Anterior cingulate cortex (tissue), 58 donors: ENCODE data around the gene TUBG1.
A peak's percentile ranks its signal among the peaks of the same experiment; 100 is the strongest.

Experiments
- DNase-seq, 58 donors: peaks; one replicate each; lab custom pipeline; 2025; lab: John Stamatoyannopoulos, UW

The TUBG1 gene

GRCh38 chr17:42578282-42578869 lies 31.1 kb upstream of the TUBG1 start:
- peak in 49 of 58 donors; percentile 9 to 77 (median 34) for DNase-seq

DNA sequence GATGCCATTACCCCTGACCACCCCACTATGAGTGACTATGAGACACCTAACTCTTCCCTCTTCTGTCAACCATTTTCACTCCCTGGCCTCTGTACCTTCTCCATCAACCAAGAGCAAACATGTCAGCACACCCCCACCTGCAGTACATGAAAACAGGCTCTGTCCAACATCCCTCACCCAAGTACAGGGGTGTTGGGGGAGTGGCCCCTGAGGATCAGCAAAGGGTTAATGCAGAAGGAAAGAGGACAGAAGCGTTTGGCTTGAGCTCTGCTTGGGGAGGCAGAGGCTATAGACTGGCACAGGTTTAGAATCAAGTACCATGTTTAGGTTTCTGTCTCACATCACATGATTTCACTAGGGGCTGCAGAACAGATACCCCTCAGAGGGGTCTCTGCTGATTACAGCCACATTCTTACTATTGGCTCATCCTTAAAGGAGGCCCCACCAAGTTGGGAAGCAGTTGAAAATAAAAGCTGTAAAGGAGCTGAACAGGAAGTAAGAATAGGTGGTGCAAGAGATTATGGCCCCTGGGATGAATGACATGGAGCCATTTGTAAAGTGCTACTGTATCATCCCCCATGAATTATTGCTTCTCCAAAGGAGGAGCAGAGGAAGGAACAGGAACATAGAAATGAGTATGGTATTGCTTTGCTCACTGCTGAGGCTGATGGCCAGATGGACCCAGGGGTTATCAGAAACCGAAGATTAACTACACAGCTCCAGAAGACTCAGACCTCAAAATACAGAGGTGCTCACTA lies 29.5 kb upstream of the TUBG1 start:
- no peak for DNase-seq

DNA sequence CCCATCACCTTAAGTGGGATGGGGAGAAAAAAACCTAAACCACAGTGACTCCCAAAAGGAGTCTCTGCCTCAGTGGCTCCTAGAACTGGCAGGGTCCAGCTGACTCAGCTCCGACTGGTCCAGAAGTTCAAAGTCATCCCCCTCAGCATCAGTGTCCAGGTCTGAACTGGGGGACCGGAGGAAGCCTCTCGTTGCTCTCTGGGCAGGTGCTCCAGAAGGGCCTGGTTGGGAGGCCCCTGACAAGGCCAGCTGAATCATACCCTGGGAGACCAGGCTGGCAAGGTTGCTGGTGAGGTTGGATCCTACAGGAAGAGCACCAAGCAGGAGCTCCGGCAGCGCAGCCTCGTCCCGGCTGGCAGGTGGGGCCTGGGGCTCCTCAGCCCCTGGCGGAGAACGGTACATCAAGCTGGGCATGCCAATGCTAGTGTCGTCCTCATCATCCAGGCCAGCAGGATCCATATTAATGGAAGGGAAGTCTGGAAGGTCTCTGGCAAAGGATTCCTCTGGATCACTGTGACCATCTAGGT lies 27.7 kb upstream of the TUBG1 start:
- no peak for DNase-seq

GRCh38 chr17:42584880-42585279 lies 24.6 kb upstream of the TUBG1 start:
- DNase-seq = no peak

DNA sequence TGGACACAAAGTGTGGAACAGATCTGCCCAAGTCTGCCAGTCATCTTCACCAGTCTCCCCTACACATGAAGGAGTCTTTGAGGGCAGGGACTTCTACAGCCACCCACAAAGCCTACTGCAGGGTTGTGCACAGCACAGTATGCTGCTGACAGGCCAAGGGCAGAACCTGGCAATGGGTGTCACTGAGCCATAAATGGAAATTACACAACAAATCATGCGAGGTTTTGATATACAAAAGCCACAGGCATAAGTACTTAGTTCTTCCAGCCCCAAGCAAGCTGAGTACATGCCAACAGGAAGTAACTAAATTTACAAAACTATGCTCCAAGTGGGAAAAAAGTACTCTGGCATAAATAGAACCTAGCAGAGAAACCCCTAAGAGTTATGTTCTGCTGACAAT lies 24.1 kb upstream of the TUBG1 start:
- DNase-seq = no peak

GRCh38 chr17:42586514-42587230 lies 22.8 kb upstream of the TUBG1 start:
- DNase-seq = no peak

GRCh38 chr17:42590886-42591285 lies 18.6 kb upstream of the TUBG1 start:
- DNase-seq = no peak

- DNase-seq = no peak
Observed at GRCh38 chr17:42591411-42591810, 18.1 kb upstream of the TUBG1 start.

DNA sequence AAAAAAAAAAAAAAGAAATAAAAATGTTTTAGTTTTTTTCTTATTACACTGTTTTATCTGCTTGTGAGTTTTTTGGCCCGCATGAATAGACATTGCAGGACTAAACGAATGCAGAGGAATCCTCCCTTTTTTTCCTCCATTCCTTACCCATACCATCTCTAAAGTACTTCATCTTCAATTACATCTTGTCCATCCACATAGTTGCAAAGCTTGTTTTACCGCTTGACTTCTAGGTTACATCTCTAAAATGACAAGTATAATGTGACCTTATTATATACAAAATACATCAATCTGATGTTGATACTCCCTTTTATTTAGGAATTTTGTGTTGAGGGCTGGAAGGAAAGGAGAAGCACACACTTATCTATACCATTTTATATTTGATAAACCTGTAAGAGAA lies 13.1 kb upstream of the TUBG1 start:
- DNase-seq = no peak

- DNase-seq = peak in 20 of 58 donors; percentile 2 to 33 (median 8)
Observed at GRCh38 chr17:42598905-42599304, 10.6 kb upstream of the TUBG1 start.

- no peak for DNase-seq
Observed at GRCh38 chr17:42603318-42603717, 6.2 kb upstream of the TUBG1 start.

DNA sequence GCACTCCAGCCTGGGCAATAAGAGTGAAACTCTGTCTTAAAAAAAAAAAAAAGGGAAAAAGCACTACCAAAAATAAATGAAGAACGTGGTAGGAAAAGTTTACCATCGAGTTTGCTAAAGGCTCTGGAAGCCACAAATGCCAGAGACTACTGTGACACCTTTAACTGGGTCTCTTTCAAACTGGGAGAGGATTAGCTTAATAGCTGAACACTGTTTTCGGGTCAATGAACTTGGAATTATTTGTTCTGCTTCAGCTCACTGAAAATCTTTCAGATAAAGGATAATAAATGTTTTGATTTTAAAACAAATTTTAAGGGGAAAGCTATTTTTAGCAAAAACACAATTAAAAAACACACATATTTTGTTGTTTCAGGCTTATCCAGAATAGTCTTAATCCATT lies 1.7 kb upstream of the TUBG1 start:
- DNase-seq = no peak

GRCh38 chr17:42608305-42609181 lies 940 bp upstream of the TUBG1 start:
- peak in 6 of 58 donors; percentile 20 to 58 (median 50) for DNase-seq

GRCh38 chr17:42609814-42610801 lies 625 bp downstream of the TUBG1 start:
- DNase-seq = peak in 14 of 58 donors; percentile 28 to 74 (median 46)

DNA sequence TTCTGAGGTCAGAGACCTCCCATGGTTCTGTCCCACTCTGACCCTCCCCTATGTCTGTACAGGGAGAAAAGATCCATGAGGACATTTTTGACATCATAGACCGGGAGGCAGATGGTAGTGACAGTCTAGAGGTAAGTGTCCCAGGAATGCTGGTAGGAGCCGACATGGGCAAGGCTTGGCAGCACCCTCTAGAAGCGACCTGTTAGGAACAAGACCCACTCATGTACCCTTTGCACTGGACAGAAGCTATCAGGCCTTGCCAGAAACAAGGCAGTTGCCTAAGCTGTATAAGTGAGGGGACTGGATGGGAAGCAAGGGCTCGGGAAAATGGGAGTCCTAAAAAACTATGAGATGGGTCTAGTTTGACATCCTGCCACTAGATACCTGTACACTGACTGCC lies 2.5 kb downstream of the TUBG1 start:
- DNase-seq = no peak

DNA sequence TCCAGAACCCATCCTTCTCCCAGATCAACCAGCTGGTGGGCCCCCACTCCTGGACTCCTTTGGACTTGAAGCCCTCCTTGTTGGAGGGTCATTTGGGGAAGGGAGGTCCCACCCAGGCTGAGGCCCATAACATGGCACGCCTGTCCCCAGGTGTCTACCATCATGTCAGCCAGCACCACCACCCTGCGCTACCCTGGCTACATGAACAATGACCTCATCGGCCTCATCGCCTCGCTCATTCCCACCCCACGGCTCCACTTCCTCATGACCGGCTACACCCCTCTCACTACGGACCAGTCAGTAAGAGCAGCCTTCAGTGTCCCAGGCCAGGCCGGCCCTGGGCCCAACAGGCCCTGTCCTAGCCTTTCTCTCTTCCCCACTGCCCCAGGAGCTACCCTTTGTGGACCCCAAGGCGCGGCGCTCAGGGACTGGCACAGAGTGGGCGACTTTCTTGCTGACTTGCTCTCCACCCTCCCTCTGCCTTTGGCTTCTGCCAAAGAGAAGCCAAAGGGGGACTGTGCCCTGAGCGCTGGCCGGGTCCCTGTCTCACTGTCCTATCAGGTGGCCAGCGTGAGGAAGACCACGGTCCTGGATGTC lies 4.3 kb downstream of the TUBG1 start:
- no peak for DNase-seq

- DNase-seq = no peak
Observed at GRCh38 chr17:42617956-42618431, 8.5 kb downstream of the TUBG1 start.

DNA sequence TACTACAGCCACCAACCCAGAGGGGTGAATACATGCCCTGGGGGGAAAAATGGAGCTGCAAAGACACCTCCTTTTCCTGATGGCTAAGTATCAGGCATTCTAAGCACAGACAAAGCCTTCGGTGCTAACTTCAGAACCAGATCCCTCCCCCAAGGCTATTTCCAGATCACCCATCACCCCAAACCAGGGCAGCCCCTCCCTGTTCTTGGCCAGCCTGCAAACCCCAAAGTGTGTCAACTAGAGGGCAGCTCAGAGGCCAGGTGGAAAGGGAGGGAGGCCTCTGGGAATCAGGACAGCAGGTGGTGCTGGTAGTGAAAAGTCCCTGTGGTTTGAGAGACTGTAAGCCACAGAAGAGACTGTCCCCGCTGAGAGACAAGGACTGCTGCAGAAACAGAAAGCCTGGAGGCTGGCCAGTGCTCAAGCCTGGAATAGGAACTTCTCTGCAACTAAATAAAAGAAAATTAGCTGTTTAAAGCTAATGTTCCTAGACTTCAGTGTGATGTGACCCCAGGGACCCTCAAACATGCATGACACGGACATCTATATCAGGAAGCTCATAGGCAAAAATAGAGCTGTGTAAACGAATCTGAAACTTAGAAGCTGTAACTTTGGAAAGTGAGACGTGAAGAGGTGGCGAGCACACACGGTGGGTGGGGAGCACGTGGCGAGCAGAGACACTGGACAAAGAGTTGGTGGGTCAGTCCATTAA lies 9.1 kb downstream of the TUBG1 start:
- DNase-seq = peak in 9 of 58 donors; percentile 1 to 20 (median 4)
